ENCODE measurements around the gene PRG3. TPM values are rescaled to one million over a fixed set of nuclear protein-coding genes. Genes with fewer than 3 reads are reported as not detected.
A peak's percentile ranks its signal among the peaks of the same experiment; 100 is the strongest.
"Not testable (repeated sequence)": the region's sequence is repeated elsewhere in the genome, so short reads cannot be mapped to it uniquely, and the experiment has no call there.

PRG3 gene
- total RNA-seq, 1 donor from 2014 or later = not detected

DNA sequence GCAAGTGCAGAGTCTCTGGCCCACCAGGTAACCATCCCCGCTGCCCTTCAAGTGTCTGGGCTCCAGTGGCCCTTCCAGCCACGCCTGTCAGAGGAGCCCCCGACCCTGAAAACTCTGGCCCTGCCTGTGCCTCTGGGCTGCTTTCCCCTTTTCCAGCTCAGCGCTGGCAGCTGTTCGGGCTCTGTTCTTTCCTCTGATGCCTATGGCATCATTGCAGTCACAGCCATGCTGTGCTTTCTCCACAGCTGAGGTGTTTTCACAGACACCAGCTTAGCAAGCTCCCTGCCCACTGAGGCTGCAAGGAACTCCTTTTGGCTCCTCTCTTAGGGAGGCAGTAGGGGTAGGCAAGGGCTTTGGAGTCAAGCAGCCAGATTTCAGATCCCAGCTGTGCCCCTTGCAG, 21.6 kb downstream of the PRG3 start:
- no peak for DNase-seq

GRCh38 chr11:57358991-57359390, 22.0 kb downstream of the PRG3 start:
- no peak for DNase-seq

- DNase-seq = no peak
Measured at GRCh38 chr11:57358543-57358961, 22.4 kb downstream of the PRG3 start.

- DNase-seq = no peak
Measured at GRCh38 chr11:57357856-57358255, 23.1 kb downstream of the PRG3 start.

GRCh38 chr11:57357310-57357709, 23.6 kb downstream of the PRG3 start:
- DNase-seq = no peak

DNA sequence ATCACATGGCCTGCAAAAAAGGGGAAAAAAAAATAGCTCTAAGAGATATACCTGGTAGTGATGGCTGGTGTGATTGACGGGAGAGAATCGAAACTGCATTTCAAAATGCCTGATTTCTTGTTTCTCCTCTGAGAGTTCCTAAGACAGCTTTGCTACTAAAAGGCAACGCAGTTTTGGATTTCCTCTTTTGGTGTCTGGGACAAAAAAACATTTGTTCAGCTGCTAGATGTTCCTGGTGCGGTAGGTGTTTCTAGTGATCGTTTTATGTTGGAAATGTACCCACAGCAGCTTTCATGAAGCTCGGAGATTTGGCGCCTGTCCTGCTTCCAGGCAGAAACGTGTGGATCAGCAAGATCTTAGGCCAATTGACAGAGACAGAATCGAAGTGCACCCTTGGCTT, 24.7 kb downstream of the PRG3 start:
- no peak for DNase-seq

DNA sequence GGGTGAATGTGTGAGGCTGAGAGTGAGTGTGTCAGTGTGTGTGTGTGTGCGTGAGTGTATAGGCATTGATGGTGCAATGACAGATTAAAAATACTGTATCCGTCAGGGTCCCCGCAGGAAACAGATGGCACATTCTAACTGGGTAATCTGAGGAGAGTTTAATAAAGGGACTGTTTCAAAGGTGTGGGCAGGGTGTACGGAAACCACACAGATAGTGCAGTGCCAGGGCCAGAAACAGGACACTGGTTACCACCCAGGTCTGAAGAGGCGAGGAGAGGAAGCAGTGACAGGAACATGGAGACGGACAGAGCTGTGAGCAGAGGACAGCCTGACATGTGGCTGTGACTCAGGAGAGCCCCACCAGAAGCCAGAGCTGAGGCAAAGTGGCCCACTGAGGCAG, 26.3 kb downstream of the PRG3 start:
- no peak for DNase-seq

GRCh38 chr11:57353852-57354251, 27.1 kb downstream of the PRG3 start:
- DNase-seq = no peak

DNA sequence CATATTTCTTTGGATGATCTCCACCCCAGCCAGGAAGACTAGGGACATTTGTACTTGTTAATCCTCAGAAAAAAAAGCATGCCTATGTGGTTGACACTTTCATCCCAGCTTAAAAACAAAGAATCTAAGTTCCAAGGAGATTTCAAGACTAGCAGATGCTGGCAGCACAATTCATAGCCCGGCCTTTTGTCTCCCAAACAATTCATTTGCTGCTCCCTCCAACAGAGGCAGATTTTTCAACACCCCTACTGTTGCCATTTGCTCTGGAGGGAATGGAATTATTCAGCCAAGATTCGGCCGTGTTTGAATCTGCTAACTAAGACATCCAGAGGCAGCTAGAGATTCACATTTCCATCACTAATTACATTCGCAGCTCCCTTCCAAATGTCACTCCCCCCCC, 27.5 kb downstream of the PRG3 start:
- no peak for DNase-seq

DNA sequence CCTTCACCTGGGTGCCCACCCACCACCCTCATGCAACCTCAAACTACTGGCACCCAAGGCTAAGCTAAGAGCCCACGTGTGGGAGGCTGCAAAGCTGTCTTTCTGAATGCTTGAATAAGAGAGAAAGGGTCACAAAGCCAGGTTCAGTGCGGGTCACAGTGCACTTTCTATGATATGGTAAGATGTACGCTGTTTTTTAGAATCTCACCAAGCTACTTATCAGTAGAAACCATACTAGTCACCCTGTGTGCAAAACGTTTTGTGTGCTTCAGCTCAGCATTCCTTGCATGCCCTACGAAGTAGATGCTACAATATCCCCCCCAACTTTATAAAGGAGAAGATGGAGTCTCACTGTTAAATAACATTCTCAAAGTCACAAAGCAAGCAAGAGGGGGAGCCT, 27.9 kb downstream of the PRG3 start:
- no peak for DNase-seq

GRCh38 chr11:57349491-57350274, 31.3 kb downstream of the PRG3 start:
- peak; percentile 69 for DNase-seq

GRCh38 chr11:57348636-57349313, 32.2 kb downstream of the PRG3 start:
- DNase-seq = no peak

GRCh38 chr11:57348052-57348451, 32.9 kb downstream of the PRG3 start:
- DNase-seq = no peak

DNA sequence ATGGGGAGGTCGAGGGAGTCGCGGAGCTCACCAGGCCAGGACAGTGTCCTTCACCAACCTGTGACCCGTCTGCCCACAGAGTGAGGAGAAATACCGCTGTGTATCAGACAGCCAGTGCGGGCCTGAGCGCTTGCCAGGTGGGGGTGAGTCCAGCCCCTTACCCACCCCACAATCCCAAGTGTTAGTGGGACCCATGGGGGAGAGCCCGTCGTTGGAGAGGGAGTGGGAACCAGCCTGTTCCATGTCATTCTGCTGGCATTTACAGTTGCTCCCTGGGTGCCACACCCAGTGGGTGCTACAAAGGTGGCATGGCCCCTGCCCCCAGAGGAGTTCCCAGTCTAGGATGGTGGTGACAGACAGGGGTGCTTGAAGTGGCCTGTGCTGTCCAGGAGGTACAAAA, 33.6 kb downstream of the PRG3 start:
- no peak for DNase-seq

DNA sequence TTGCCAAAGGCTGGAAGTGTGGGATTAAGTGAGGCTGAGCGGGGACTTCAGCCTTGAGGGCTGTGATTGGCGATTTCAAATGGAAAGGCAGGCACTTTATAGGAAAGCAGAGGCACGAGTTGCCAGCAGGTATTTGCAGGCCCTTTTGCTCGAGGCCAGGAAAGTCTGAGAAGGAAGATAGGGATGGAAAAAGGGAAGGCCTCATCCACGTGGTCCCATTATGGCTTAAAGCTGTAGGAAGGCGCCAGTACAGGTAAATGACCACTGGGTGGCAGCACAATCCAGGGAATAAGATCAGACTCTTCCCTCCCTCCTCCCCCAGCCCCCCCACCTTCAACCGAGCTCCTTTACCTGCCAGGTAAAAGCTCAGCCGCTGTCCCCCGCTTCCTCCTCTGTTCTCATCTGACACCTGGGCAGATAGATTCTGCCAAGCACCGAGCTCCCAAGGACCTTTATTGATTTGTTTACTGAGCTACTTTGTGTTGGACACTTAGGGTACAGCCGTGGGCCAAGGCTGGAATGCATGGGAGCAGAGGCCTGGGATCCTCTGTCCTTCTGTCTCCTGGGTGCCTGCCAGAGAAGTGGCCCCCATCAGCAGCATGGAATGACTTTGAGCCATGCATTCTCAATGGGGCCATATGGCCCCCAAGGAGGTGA, 35.3 kb downstream of the PRG3 start:
- peak; percentile 84 for DNase-seq

- no peak for DNase-seq
Measured at GRCh38 chr11:57344826-57345225, 36.1 kb downstream of the PRG3 start.

GRCh38 chr11:57343825-57344224, 37.1 kb downstream of the PRG3 start:
- DNase-seq = no peak

DNA sequence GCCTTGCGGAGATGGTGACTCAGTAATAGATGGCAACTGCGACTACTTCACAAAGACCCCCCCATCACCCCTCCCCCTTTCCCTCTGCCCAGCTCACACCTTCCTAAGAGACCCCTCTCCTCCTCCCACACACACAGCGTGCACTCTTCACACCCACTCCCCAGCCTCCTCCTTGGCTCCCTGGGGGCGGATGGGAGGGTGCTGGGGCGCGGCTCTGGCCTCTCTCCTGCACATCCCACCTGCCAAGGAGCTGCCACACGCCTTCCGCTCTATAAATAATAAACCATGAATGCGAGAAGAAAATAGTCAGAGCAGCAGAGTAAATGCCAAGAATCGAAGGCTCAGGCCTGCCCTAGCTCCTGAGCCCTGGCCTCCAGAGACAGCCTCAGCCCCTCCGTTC, 38.2 kb downstream of the PRG3 start:
- no peak for DNase-seq

GRCh38 chr11:57341250-57341808, 39.6 kb downstream of the PRG3 start:
- no peak for DNase-seq

GRCh38 chr11:57340039-57340615, 40.8 kb downstream of the PRG3 start:
- peak; percentile 49 for DNase-seq

DNA sequence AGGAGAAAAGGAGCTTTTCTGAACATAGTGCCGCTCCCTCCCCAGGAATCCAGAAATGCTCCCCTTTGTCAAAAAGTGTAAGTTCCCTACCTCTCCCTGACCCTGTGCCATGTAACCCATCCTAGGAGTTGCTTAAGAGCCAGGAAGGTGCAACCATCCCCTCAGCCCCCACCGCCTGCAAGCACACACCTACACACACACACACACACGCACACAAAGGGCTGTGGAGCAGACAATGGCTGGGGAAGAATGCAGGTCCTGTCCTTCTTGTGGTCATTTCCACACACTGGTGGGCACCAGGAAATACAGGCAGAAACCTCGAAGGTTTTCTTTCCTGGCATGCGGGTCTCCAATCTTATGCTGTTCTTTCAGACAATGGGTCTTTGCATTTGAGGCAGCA, 41.6 kb downstream of the PRG3 start:
- DNase-seq = no peak

GRCh38 chr11:57338142-57338541, 42.8 kb downstream of the PRG3 start, which contains the start of gene P2RX3:
P2RX3 (plus strand) TSS chr11:57338352; CDS start chr11:57338551, 199 bp downstream.
- DNase-seq = no peak

DNA sequence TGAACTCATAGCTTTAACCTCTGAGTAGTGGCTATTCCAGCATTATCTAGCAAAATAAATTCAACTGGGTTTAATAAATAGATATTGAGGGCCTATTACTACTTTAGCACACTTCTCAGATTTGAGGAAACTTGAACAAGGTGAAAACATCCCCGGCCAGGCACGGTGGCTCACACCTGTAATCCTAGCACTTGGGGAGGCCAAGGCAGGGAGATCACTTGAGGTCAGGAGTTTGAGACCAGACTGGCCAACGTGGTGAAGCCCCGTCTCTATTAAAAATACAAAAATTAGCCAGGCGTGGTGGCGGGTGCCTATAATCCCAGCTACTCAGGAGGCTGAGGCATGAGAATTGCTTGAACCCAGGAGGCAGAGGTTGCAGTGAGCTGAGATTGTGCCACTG, 44.1 kb downstream of the PRG3 start:
- not testable (repeated sequence) for DNase-seq
